Endothelial cell of umbilical vein (primary cell): ENCODE results near the gene POP5. TPM values are rescaled to one million over a fixed set of nuclear protein-coding genes. Genes with fewer than 3 reads are reported as not detected.

Experiments
- BruUV-seq: library from RNA; stranded (reverse); fragments of 400-500 nt; replicated peaks from 2 replicates; lab custom pipeline; 2021; lab: Mats Ljungman, UMichigan
- CTCF ChIA-PET: fragments of 300-600, 350-600 bp; sonication (Branson Sonifier 250); formaldehyde crosslinking; loops from one replicate; lab custom pipeline; 2021; ENCODE audit warnings: antibody characterized with exemption, inconsistent platforms; lab: Charles Lee
- POLR2A ChIA-PET: fragments of 300-600, 350-600 bp; sonication (Branson Sonifier 250); formaldehyde crosslinking; loops from one replicate; lab custom pipeline; 2021; ENCODE audit warnings: antibody characterized with exemption, inconsistent platforms; lab: Charles Lee
- DNase-seq: peaks from one replicate; pipeline ENCODE4 v3.0.0-alpha.2; 2011; ENCODE audit warnings: low read depth, low spot score
- FAIRE-seq: peaks from 2 replicates; lab custom pipeline; 2011; peaks lifted over from hg19 to GRCh38; lab: Jason Lieb, UNC
- H2AFZ ChIP-seq: 2 replicates; pipeline ENCODE4 v1.6.0; 2012; ENCODE audit warnings: low read depth, low read length, control low read depth, inconsistent platforms
- H3K27ac ChIP-seq: 2 replicates; pipeline ENCODE4 v1.5.1; 2011; ENCODE audit warnings: low read depth, mild to moderate bottlenecking, control low read depth, low read length, moderate library complexity; ENCODE audit not compliant: insufficient read depth
- H3K27me3 ChIP-seq, 2 experiments: 2 replicates each; pipeline versions ENCODE4 v1.6.0 to v1.6.1; 2011; ENCODE audit warnings: low read length in 2 of 2, mixed read lengths in 1 of 2; ENCODE audit not compliant: control insufficient read depth in 2 of 2, insufficient read depth in 2 of 2
- H3K36me3 ChIP-seq, 2 experiments: 2 replicates in 1 of 2; 3 replicates in 1 of 2; pipeline ENCODE4 v1.5.1; 2011; ENCODE audit warnings: low read length in 2 of 2, mild to moderate bottlenecking in 1 of 2, moderate library complexity in 1 of 2; ENCODE audit not compliant: control insufficient read depth in 2 of 2, insufficient read depth in 2 of 2; ENCODE audit errors: extremely low read depth in 1 of 2
- H3K4me1 ChIP-seq: 3 replicates; pipeline ENCODE4 v1.5.1; 2011; ENCODE audit warnings: mild to moderate bottlenecking, low read length; ENCODE audit not compliant: control insufficient read depth, insufficient read depth; ENCODE audit errors: extremely low read depth
- H3K4me2 ChIP-seq: 2 replicates; pipeline ENCODE4 v1.6.1; 2011; ENCODE audit warnings: low read length, control low read depth, mixed read lengths; ENCODE audit not compliant: insufficient read depth
- H3K4me3 ChIP-seq, 3 experiments: fragments of 200-600 bp in 1 of 3; sonication (generic), shearing (Covaris generic) in 1 of 3; replicated peaks in 1 of 3; 2 replicates each; pipeline ENCODE4 v1.5.1; 2011 to 2016; ENCODE audit warnings: control low read depth in 3 of 3, low read length in 3 of 3, mild to moderate bottlenecking in 2 of 3, inconsistent platforms in 1 of 3, low read depth in 1 of 3, moderate library complexity in 1 of 3; ENCODE audit not compliant: insufficient read depth in 1 of 3
- H3K79me2 ChIP-seq: 2 replicates; pipeline ENCODE4 v1.6.0; 2012; ENCODE audit warnings: low read length, inconsistent platforms; ENCODE audit not compliant: control insufficient read depth, insufficient read depth
- H3K9ac ChIP-seq: replicated peaks from 2 replicates; pipeline ENCODE3; 2011; ENCODE audit warnings: low read length, control low read depth; ENCODE audit not compliant: insufficient read depth; ENCODE audit errors: extremely low read depth
- H3K9me1 ChIP-seq: replicated peaks from 3 replicates; pipeline ENCODE4 v1.6.0; 2011; ENCODE audit warnings: mild to moderate bottlenecking, low read length; ENCODE audit not compliant: control insufficient read depth, insufficient read depth; ENCODE audit errors: extremely low read depth
- H3K9me3 ChIP-seq: replicated peaks from 2 replicates; pipeline ENCODE4 v1.5.1; 2012; ENCODE audit warnings: low read length, inconsistent platforms; ENCODE audit not compliant: control insufficient read depth, insufficient read depth
- H4K20me1 ChIP-seq: replicated peaks from 2 replicates; pipeline ENCODE3; 2011; ENCODE audit warnings: mild to moderate bottlenecking, low read length; ENCODE audit not compliant: control insufficient read depth, insufficient read depth; ENCODE audit errors: extremely low read depth
- EZH2 ChIP-seq: IDR thresholded peaks from 2 replicates; pipeline ENCODE4 v1.6.1; 2012; ENCODE audit warnings: borderline replicate concordance, low read depth, mild to moderate bottlenecking, moderate library complexity, low read length, inconsistent platforms; ENCODE audit not compliant: severe bottlenecking
- FOS ChIP-seq: IDR thresholded peaks from 2 replicates; pipeline ENCODE4 v1.6.1; 2011; ENCODE audit warnings: mild to moderate bottlenecking, low read length, moderate library complexity, borderline replicate concordance; ENCODE audit not compliant: insufficient read depth
- GATA2 ChIP-seq: IDR thresholded peaks from 2 replicates; pipeline ENCODE4 v1.7.0; 2011; ENCODE audit warnings: low read depth, mild to moderate bottlenecking, moderate library complexity, mixed read lengths, low read length; ENCODE audit not compliant: insufficient read length, insufficient read depth
- JUN ChIP-seq: IDR thresholded peaks from 2 replicates; pipeline ENCODE4 v1.6.1; 2011; ENCODE audit warnings: borderline replicate concordance, low read depth; ENCODE audit not compliant: insufficient read length, insufficient read depth
- MYC ChIP-seq: IDR thresholded peaks from one replicate; pipeline ENCODE4 v1.6.1; 2011; ENCODE audit warnings: mild to moderate bottlenecking, low read depth, low read length
- POLR2A ChIP-seq: IDR thresholded peaks from 2 replicates; pipeline ENCODE4 v1.6.1; 2012; ENCODE audit warnings: low read depth, mild to moderate bottlenecking, control low read depth, low read length
- POLR2AphosphoS5 ChIP-seq: IDR thresholded peaks from 2 replicates; pipeline ENCODE4 v1.6.1; 2012; ENCODE audit warnings: low read depth, mild to moderate bottlenecking, control low read depth, low read length, moderate library complexity; ENCODE audit not compliant: insufficient read depth
- dilution Hi-C: fragments of 300-500 bp; cut with MboI; formaldehyde crosslinking; loops from one replicate; pipeline ENCODE4 v1.15.0; 2019; ENCODE audit warnings: low sequenced_read_pairs; ENCODE audit not compliant: extremely low pct_ligation_motif_present
- intact Hi-C: fragments of 100-400 bp; cut with micrococcal nuclease; formaldehyde crosslinking; loops from one replicate; pipeline ENCODE4 v1.10.0; 2022
- polyA plus RNA-seq, 4 experiments: library from polyadenylated mRNA; depleted of rRNA in 3 of 4; stranded (reverse) in 3 of 4; unstranded in 1 of 4; fragments of >200 nt; gene quantifications; 2 replicates each; pipeline versions ENCODE4 v1.2.1 to v1.2.3, GENCODE V29; 2011 to 2012; ENCODE audit warnings: missing spikeins in 1 of 4
- total RNA-seq: library from RNA; stranded (reverse); gene quantifications from 2 replicates; pipeline ENCODE4 v1.2.3, GENCODE V29; 2021
- TF ChIP-seq, protein P1 (sequence below), 2 donors: IDR thresholded peaks; 1 replicate in 1 of 2; 2 replicates in 1 of 2; pipeline ENCODE4 v1.5.1; 2011; ENCODE audit warnings: low read length in 2 of 2, mild to moderate bottlenecking in 2 of 2, moderate library complexity in 2 of 2, control low read depth in 1 of 2, inconsistent platforms in 1 of 2, low read depth in 1 of 2; ENCODE audit not compliant: insufficient read depth in 1 of 2; ENCODE audit errors: extremely low read depth in 1 of 2
- TF ChIP-seq, protein P2 (sequence below): IDR thresholded peaks from 2 replicates; pipeline ENCODE4 v1.6.1; 2011; ENCODE audit not compliant: insufficient read depth, insufficient read length

The POP5 gene
- total and polyA plus RNA-seq, 2 donors (not counting 3 experiments of a cell fraction or from before 2014, with no cell fraction given) = 25.7 to 60.2 TPM

- no TSS peak for BruUV-seq
- CTCF ChIA-PET = interaction anchor here (0.8 kb wide), 1 partner anchor 63 kb away, joined by 3 read pairs; no protein-coding TSS in a partner anchor
- POLR2A ChIA-PET = no interaction called here
- Histone ChIP-seq H3K27me3 (no peaks in the 10 kb centered on the region), H3K4me3 (no peak overlapping the region), H2AFZ (no peak overlapping the region), H3K9ac (no peak overlapping the region), H4K20me1 (no peaks in the 10 kb centered on the region), H3K4me2 (no peak overlapping the region), H3K36me3 (no peaks in the 10 kb centered on the region), H3K79me2 (no peaks in the 10 kb centered on the region), H3K27ac (no peak overlapping the region), H3K4me1 (peaks cover 13% of the 10 kb centered on the region), H3K9me3 (no peaks in the 10 kb centered on the region), H3K9me1 (no peaks in the 10 kb centered on the region)
- DNase-seq (no peak), FAIRE-seq (no peak)
- TF ChIP-seq MYC (no peak), POLR2AphosphoS5 (no peak), POLR2A (no peak), JUN (no peak), EZH2 (no peak), FOS (no peak), GATA2 (no peak)
- TF ChIP-seq, protein P1, sequence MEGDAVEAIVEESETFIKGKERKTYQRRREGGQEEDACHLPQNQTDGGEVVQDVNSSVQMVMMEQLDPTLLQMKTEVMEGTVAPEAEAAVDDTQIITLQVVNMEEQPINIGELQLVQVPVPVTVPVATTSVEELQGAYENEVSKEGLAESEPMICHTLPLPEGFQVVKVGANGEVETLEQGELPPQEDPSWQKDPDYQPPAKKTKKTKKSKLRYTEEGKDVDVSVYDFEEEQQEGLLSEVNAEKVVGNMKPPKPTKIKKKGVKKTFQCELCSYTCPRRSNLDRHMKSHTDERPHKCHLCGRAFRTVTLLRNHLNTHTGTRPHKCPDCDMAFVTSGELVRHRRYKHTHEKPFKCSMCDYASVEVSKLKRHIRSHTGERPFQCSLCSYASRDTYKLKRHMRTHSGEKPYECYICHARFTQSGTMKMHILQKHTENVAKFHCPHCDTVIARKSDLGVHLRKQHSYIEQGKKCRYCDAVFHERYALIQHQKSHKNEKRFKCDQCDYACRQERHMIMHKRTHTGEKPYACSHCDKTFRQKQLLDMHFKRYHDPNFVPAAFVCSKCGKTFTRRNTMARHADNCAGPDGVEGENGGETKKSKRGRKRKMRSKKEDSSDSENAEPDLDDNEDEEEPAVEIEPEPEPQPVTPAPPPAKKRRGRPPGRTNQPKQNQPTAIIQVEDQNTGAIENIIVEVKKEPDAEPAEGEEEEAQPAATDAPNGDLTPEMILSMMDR (IDR thresholded peaks at IDR 0.05; ENCODE audit: extremely low read depth in 1 of 2, insufficient read depth in 1 of 2, low read depth in 1 of 2, low read length in 2 of 2) = no peak
- TF ChIP-seq, protein P2, sequence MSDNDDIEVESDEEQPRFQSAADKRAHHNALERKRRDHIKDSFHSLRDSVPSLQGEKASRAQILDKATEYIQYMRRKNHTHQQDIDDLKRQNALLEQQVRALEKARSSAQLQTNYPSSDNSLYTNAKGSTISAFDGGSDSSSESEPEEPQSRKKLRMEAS = no peak
- intact Hi-C loops (no loop called here), dilution Hi-C loops (no loop called here)
Observed at GRCh38 chr12:120586206-120586605, 5.0 kb upstream of the POP5 start.
